Kasumi-1 (cell line): ENCODE results near the gene TUT1.
"Not testable (repeated sequence)": the region's sequence is repeated elsewhere in the genome, so short reads cannot be mapped to it uniquely, and the experiment has no call there.

Source experiments
- DNase-seq, 2 experiments: peaks; one replicate each; lab custom pipeline; 2025; lab: John Stamatoyannopoulos, UW

TUT1 gene

GRCh38 chr11:62555464-62556107 lies 35.7 kb downstream of the TUT1 start:
- DNase-seq = peak; percentile 80

- DNase-seq = no peak
Measured at GRCh38 chr11:62554387-62555167, 36.7 kb downstream of the TUT1 start.

- DNase-seq = no peak
Measured at GRCh38 chr11:62553839-62554361, 37.4 kb downstream of the TUT1 start.

- DNase-seq = peak; percentile 45 to 59
Measured at GRCh38 chr11:62553080-62553838, 38.1 kb downstream of the TUT1 start.

GRCh38 chr11:62552485-62553079 lies 38.7 kb downstream of the TUT1 start:
- no peak for DNase-seq

GRCh38 chr11:62550478-62550877 lies 40.8 kb downstream of the TUT1 start:
- not testable (repeated sequence) for DNase-seq

- DNase-seq = no peak
Measured at GRCh38 chr11:62548545-62549335, 42.6 kb downstream of the TUT1 start.

GRCh38 chr11:62547691-62548281 lies 43.5 kb downstream of the TUT1 start:
- DNase-seq = no peak

- peak in 1 of 2 experiments; percentile 5 for DNase-seq
Measured at GRCh38 chr11:62546929-62547625, 44.2 kb downstream of the TUT1 start.

- peak in 1 of 2 experiments; percentile 6 for DNase-seq
Measured at GRCh38 chr11:62546244-62546928, 44.9 kb downstream of the TUT1 start, which contains the start of gene AHNAK. Gene AHNAK (minus strand): TSS chr11:62546806. CDS start chr11:62536098, 10,708 bp downstream.

- peak; percentile 47 to 68 for DNase-seq
Measured at GRCh38 chr11:62545437-62546243, 45.7 kb downstream of the TUT1 start.

- no peak for DNase-seq
Measured at GRCh38 chr11:62544581-62545436, 46.5 kb downstream of the TUT1 start.

- DNase-seq = no peak
Measured at GRCh38 chr11:62543680-62544444, 47.5 kb downstream of the TUT1 start.

- DNase-seq = peak; percentile 60 to 62
Measured at GRCh38 chr11:62542750-62543567, 48.4 kb downstream of the TUT1 start.

- DNase-seq = no peak
Measured at GRCh38 chr11:62542111-62542745, 49.1 kb downstream of the TUT1 start.
